Mesenchymal stem cell (in vitro differentiated cells and primary cell): ENCODE measurements around the gene VSTM1.
"Not testable (repeated sequence)": the region's sequence is repeated elsewhere in the genome, so short reads cannot be mapped to it uniquely, and the experiment has no call there.

Source experiments
- DNase-seq: peaks from one replicate; pipeline ENCODE4 v3.0.0-alpha.2; 2013
- H2AFZ ChIP-seq: one replicate; pipeline ENCODE4 v1.6.1; 2013; ENCODE audit warnings: low read depth, mild to moderate bottlenecking, control low read depth, inconsistent platforms, low read length, moderate library complexity
- H2AK5ac ChIP-seq: 2 replicates; pipeline ENCODE4 v1.6.1; 2013; ENCODE audit warnings: low read length, moderate library complexity, mild to moderate bottlenecking, inconsistent platforms; ENCODE audit not compliant: severe bottlenecking
- H2BK120ac ChIP-seq: one replicate; pipeline ENCODE4 v1.6.1; 2013; ENCODE audit warnings: low read depth, mild to moderate bottlenecking, inconsistent platforms, low read length, moderate library complexity
- H2BK12ac ChIP-seq, 2 experiments: one replicate each; pipeline ENCODE4 v1.6.1; 2013; ENCODE audit warnings: inconsistent platforms in 2 of 2, low read length in 2 of 2, mild to moderate bottlenecking in 2 of 2, moderate library complexity in 2 of 2, control low read depth in 1 of 2
- H2BK15ac ChIP-seq: one replicate; pipeline ENCODE4 v1.6.1; 2013; ENCODE audit warnings: mild to moderate bottlenecking, low read depth, inconsistent platforms; ENCODE audit not compliant: poor library complexity, severe bottlenecking
- H2BK5ac ChIP-seq: 2 replicates; pipeline ENCODE4 v1.6.1; 2013; ENCODE audit warnings: low read depth, mild to moderate bottlenecking, low read length, control low read depth, inconsistent platforms; ENCODE audit not compliant: poor library complexity, severe bottlenecking
- H3K14ac ChIP-seq, 2 experiments: one replicate each; pipeline ENCODE4 v1.6.1; 2013; ENCODE audit warnings: inconsistent platforms in 2 of 2, low read length in 2 of 2, control low read depth in 1 of 2, mild to moderate bottlenecking in 1 of 2, moderate library complexity in 1 of 2
- H3K18ac ChIP-seq, 2 experiments: one replicate each; pipeline ENCODE4 v1.6.1; 2013; ENCODE audit warnings: inconsistent platforms in 2 of 2, low read length in 2 of 2, control low read depth in 1 of 2, low read depth in 1 of 2, mild to moderate bottlenecking in 1 of 2
- H3K23ac ChIP-seq, 2 experiments: one replicate each; pipeline ENCODE4 v1.6.1; 2013; ENCODE audit warnings: inconsistent platforms in 2 of 2, low read length in 2 of 2, mild to moderate bottlenecking in 2 of 2, moderate library complexity in 2 of 2, control low read depth in 1 of 2
- H3K27ac ChIP-seq: 2 replicates; pipeline ENCODE4 v1.5.1; 2013; ENCODE audit warnings: mild to moderate bottlenecking, moderate library complexity, low read length, control low read depth, inconsistent platforms; ENCODE audit not compliant: poor library complexity, severe bottlenecking
- H3K27me3 ChIP-seq, 2 experiments: 2 replicates each; pipeline versions ENCODE4 v1.6.1 to v1.7.0; 2013; ENCODE audit warnings: low read length in 2 of 2, mild to moderate bottlenecking in 2 of 2, moderate library complexity in 2 of 2, control low read depth in 1 of 2, inconsistent platforms in 1 of 2; ENCODE audit not compliant: control insufficient read depth in 1 of 2, insufficient read depth in 1 of 2
- H3K36me3 ChIP-seq, 2 experiments: 2 replicates each; pipeline versions ENCODE4 v1.6.1 to v1.7.0; 2013; ENCODE audit warnings: low read length in 2 of 2, control low read depth in 1 of 2, inconsistent platforms in 1 of 2, low read depth in 1 of 2, mild to moderate bottlenecking in 1 of 2; ENCODE audit not compliant: insufficient read depth in 2 of 2, control insufficient read depth in 1 of 2
- H3K4ac ChIP-seq, 2 experiments: one replicate each; pipeline ENCODE4 v1.6.1; 2013; ENCODE audit warnings: inconsistent platforms in 2 of 2, low read length in 2 of 2, mild to moderate bottlenecking in 2 of 2, moderate library complexity in 2 of 2, control low read depth in 1 of 2, low read depth in 1 of 2
- H3K4me1 ChIP-seq: 2 replicates; pipeline ENCODE4 v1.6.1; 2013; ENCODE audit warnings: low read depth, low read length, control low read depth; ENCODE audit not compliant: control insufficient read depth, insufficient read depth
- H3K4me2 ChIP-seq: 2 replicates; pipeline ENCODE4 v1.6.1; 2013; ENCODE audit warnings: low read length, mild to moderate bottlenecking, inconsistent platforms; ENCODE audit not compliant: poor library complexity, severe bottlenecking
- H3K4me3 ChIP-seq, 2 experiments: 2 replicates each; pipeline versions ENCODE4 v1.5.1 to v1.7.0; 2013; ENCODE audit warnings: low read length in 2 of 2, mild to moderate bottlenecking in 2 of 2, control low read depth in 1 of 2, low read depth in 1 of 2; ENCODE audit not compliant: insufficient read depth in 1 of 2
- H3K79me1 ChIP-seq: replicated peaks from 2 replicates; pipeline ENCODE4 v1.6.1; 2013; ENCODE audit warnings: mild to moderate bottlenecking, control low read depth, low read length, inconsistent platforms; ENCODE audit not compliant: poor library complexity, severe bottlenecking
- H3K9ac ChIP-seq: 2 replicates; pipeline ENCODE4 v1.7.0; 2013; ENCODE audit warnings: mild to moderate bottlenecking, low read length, moderate library complexity
- H3K9me3 ChIP-seq: 2 replicates; pipeline ENCODE4 v1.7.0; 2013; ENCODE audit warnings: mild to moderate bottlenecking, low read length; ENCODE audit not compliant: control insufficient read depth
- H4K8ac ChIP-seq: one replicate; pipeline ENCODE4 v1.6.1; 2013; ENCODE audit warnings: inconsistent platforms, mild to moderate bottlenecking, low read length, moderate library complexity
- H4K91ac ChIP-seq: one replicate; pipeline ENCODE4 v1.6.1; 2013; ENCODE audit warnings: mild to moderate bottlenecking, low read length, inconsistent platforms
- WGBS: methylation state at CpG from one replicate; pipeline ENCODE4 v1.1.7; 2013; ENCODE audit warnings: mixed read lengths; 5-methylcytosine and 5-hydroxymethylcytosine counted together

VSTM1 gene

DNA sequence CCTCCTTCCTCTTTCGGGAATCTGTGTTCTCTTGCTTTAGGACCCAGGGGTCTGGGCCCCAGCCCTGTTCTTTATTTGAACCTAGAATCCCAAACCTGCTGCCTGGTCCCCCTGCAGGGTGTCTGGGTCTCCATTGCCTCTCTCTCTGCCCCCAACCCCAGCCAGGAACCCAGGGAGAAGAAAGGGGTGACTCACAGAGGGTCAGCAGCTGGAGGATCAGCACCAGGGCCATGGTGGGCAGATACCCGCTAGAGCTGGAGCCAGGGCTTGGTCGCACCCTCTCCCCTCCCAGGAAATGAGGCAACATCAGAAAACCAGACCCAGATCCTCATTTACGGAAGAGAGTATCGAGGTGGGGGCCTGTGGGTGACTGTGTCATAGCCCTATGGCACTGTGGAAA is 36.9 kb upstream of the VSTM1 start, which contains the start of gene OSCAR:
Gene OSCAR, minus strand, starts transcription at position 243 of the 400 bp plus-strand sequence. Its CDS starts 11 bp downstream, at position 232.
- Histone ChIP-seq H3K23ac (no peak within 1 kb of the TSS), H4K8ac (no peak within 1 kb of the TSS), H3K27ac (no peak within 1 kb of the TSS), H2BK120ac (no peak within 1 kb of the TSS), H3K27me3 (peaks cover 0 to 3% of the 10 kb centered on the region in 2 experiments), H3K14ac (no peak within 1 kb of the TSS), H2BK5ac (no peak within 1 kb of the TSS), H3K4ac (no peak within 1 kb of the TSS), H3K4me2 (no peak within 1 kb of the TSS), H3K79me1 (peaks cover 8% of the 10 kb centered on the region), H2AFZ (no peak within 1 kb of the TSS), H3K36me3 (peaks cover 2 to 4% of the 10 kb centered on the region in 2 experiments), H3K18ac (no peak within 1 kb of the TSS), H3K9me3 (no peaks in the 10 kb centered on the region), H4K91ac (no peak within 1 kb of the TSS), H2AK5ac (no peak within 1 kb of the TSS), H3K4me3 (no peak within 1 kb of the TSS), H3K9ac (no peak within 1 kb of the TSS), H2BK12ac (no peak within 1 kb of the TSS), H2BK15ac (no peak within 1 kb of the TSS), H3K4me1 (peaks cover 10% of the 10 kb centered on the region)
- WGBS: 81% methylated on average over 3 of the region's 5 CpGs
- peak; percentile 4 for DNase-seq

DNA sequence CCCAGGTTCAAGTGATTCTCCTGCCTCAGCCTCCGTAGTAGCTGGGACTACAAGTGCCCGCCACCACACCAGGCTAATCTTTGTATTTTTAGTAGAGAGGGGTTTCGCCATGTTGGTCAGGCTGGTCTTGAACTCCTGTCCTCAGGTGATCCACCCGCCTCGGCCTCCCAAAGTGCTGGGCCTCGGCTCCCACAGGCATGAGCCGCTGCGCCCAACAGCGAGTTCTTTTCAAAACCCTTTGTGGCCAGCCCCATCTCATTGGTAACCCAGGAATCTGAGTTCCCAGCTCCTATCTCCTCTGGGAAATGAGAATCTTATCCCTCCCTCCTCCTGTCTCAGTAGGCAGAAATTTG is 36.2 kb upstream of the VSTM1 start:
- H3K4me1 ChIP-seq: peaks cover 11% of the 10 kb centered on the region
- H2AK5ac ChIP-seq, H3K36me3 ChIP-seq, H3K4me2 ChIP-seq, H3K79me1 ChIP-seq, H3K9me3 ChIP-seq, H3K27me3 ChIP-seq, H2BK15ac ChIP-seq, DNase-seq, H4K8ac ChIP-seq, H2BK5ac ChIP-seq, H3K27ac ChIP-seq, H3K9ac ChIP-seq, H2BK120ac ChIP-seq, H3K23ac ChIP-seq, H2AFZ ChIP-seq, H4K91ac ChIP-seq, H3K14ac ChIP-seq, H3K4me3 ChIP-seq, H3K18ac ChIP-seq, H2BK12ac ChIP-seq, H3K4ac ChIP-seq: not testable (repeated sequence)
- whole genome bisulfite sequencing: 85% methylated on average over 9 of the region's 9 CpGs

DNA sequence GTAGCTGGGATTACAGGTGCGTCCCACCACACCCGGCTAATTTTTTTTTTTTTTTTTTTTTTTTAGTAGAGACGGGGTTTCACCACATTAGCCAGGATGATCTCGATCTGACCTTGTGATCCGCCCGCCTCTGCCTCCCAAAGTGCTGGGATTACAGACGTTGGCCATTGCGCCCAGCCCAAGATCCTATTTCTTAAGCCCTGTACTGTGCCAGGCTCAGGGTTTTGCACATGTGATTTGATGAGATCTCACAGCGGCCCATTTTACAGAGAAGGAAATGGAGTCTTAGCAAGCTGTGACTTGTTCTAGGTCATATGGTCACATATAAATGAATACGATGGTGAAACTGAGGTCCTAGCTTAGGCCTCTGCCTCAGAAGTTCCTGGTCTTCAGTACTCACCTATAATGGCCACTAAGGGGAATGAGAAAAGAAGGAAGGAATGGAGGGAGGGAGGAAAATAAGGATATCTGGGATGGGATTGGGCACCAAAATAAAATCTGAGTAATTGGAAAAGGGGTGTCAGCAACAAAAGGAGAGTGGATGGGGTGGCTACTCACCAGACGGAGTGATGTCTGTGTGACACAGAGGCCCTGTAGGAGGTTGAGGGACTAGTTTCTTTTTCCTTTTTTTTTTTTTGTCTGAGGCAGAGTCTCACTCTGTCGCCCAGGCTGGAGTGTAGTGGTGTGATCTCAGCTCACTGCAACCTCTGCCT is 35.6 kb upstream of the VSTM1 start:
- no peak overlapping the region for H2BK12ac ChIP-seq
- H3K9ac ChIP-seq: no peak overlapping the region
- peaks cover 2% of the 10 kb centered on the region for H3K79me1 ChIP-seq
- H3K4me3 ChIP-seq: no peak overlapping the region
- no peak overlapping the region for H3K14ac ChIP-seq
- no peak overlapping the region for H3K23ac ChIP-seq
- no peak overlapping the region for H3K4me2 ChIP-seq
- DNase-seq: no peak
- H4K8ac ChIP-seq: no peak overlapping the region
- H3K27ac ChIP-seq: no peak overlapping the region
- peaks cover 0 to 12% of the 10 kb centered on the region in 2 experiments for H3K27me3 ChIP-seq
- H4K91ac ChIP-seq: no peak overlapping the region
- H2AFZ ChIP-seq: no peak overlapping the region
- H3K18ac ChIP-seq: no peak overlapping the region
- peaks cover 1% of the 10 kb centered on the region for H3K9me3 ChIP-seq
- no peak overlapping the region for H2BK120ac ChIP-seq
- no peak overlapping the region for H3K4ac ChIP-seq
- H2AK5ac ChIP-seq: no peak overlapping the region
- H2BK5ac ChIP-seq: no peak overlapping the region
- H3K36me3 ChIP-seq: no peaks in the 10 kb centered on the region
- WGBS: 92% methylated on average over 12 of the region's 12 CpGs
- H2BK15ac ChIP-seq: no peak overlapping the region
- peaks cover 11% of the 10 kb centered on the region for H3K4me1 ChIP-seq

DNA sequence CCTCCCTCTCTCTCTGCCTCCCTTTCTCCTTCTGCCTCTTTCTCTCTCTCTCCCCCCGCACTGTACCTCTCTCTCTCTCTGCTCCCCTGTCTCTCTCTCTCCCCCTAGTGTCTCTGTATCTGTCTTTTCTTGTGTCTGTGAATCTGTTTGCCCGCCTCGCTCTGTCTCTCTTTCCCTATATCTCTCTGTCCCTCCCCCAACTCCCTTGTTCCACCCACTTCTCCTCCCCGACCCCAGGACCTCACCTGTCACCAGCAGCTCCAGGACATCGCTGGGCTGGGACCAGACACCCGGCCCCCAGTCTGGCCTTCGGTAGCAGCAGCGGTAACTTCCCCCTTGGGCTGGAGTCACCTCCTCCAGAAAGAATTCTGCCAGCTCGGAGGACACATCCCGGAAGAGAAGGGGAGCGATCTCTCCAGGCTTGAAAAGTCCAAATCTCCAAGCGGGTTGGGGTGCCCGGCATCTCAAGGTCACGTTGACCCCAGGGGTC is 33.0 kb upstream of the VSTM1 start:
- peak overlapping the region; percentile 30 for H2AFZ ChIP-seq
- H3K9ac ChIP-seq: peak overlapping the region; percentile 85
- H3K36me3 ChIP-seq: no peaks in the 10 kb centered on the region
- no peak overlapping the region for H2BK120ac ChIP-seq
- no peak overlapping the region for H3K27ac ChIP-seq
- H3K4me1 ChIP-seq: peaks cover 6% of the 10 kb centered on the region
- H3K23ac ChIP-seq: no peak overlapping the region
- no peak overlapping the region for H2BK12ac ChIP-seq
- no peak overlapping the region for H2AK5ac ChIP-seq
- peak overlapping the region; percentile 77 for H4K8ac ChIP-seq
- H3K79me1 ChIP-seq: no peaks in the 10 kb centered on the region
- peak overlapping the region; percentile 66 for H3K4me2 ChIP-seq
- no peak overlapping the region for H2BK15ac ChIP-seq
- H3K9me3 ChIP-seq: peaks cover 4% of the 10 kb centered on the region
- no peak overlapping the region for H3K18ac ChIP-seq
- peaks cover 0 to 12% of the 10 kb centered on the region in 2 experiments for H3K27me3 ChIP-seq
- peak overlapping the region in 1 of 2 experiments; percentile 77 for H3K4me3 ChIP-seq
- DNase-seq: peak; percentile 47
- H3K4ac ChIP-seq: peak overlapping the region in 1 of 2 experiments; percentile 54
- H4K91ac ChIP-seq: no peak overlapping the region
- WGBS: 12% methylated on average over 14 of the region's 14 CpGs
- no peak overlapping the region for H2BK5ac ChIP-seq
- no peak overlapping the region for H3K14ac ChIP-seq
